Activated naive CD8-positive, alpha-beta T cell treated with anti-CD3 and anti-CD28 coated beads for 36 hours (primary cell): ENCODE measurements around the gene THSD4. TPM values are rescaled to one million over a fixed set of nuclear protein-coding genes. Genes with fewer than 3 reads are reported as not detected.

ENCODE experiments used
- DNase-seq: peaks from one replicate; pipeline ENCODE4 v3.0.0; 2021
- H3K27ac Mint-ChIP-seq: one replicate; pipeline ENCODE4 v1.8.0; 2022; ENCODE audit warnings: mild to moderate bottlenecking, moderate library complexity, mixed read lengths
- H3K27me3 Mint-ChIP-seq: one replicate; pipeline ENCODE4 v1.8.0; 2022; ENCODE audit warnings: mild to moderate bottlenecking, mixed read lengths
- H3K36me3 Mint-ChIP-seq: one replicate; pipeline ENCODE4 v1.8.0; 2021; ENCODE audit warnings: mild to moderate bottlenecking, mixed read lengths
- H3K4me1 Mint-ChIP-seq: one replicate; pipeline ENCODE4 v1.8.0; 2021; ENCODE audit warnings: mixed read lengths
- H3K4me3 Mint-ChIP-seq: one replicate; pipeline ENCODE4 v1.8.0; 2022; ENCODE audit warnings: mild to moderate bottlenecking, moderate library complexity, mixed read lengths
- H3K9me3 Mint-ChIP-seq: one replicate; pipeline ENCODE4 v1.8.0; 2022; ENCODE audit warnings: mixed read lengths
- total RNA-seq, 2 experiments: library from RNA; stranded (reverse); gene quantifications; one replicate each; pipeline ENCODE4 v1.2.3, GENCODE V29; 2021

Gene THSD4
- total RNA-seq, 2 experiments from 2014 or later, result not detected

GRCh38 chr15:71757741-71758530, 642.7 kb downstream of the THSD4 start:
- H3K36me3 Mint-ChIP-seq, result peaks cover 3% of the 10 kb centered on the region
- H3K4me1 Mint-ChIP-seq, result no peaks in the 10 kb centered on the region
- peaks cover 9% of the 10 kb centered on the region for H3K27me3 Mint-ChIP-seq
- H3K9me3 Mint-ChIP-seq, result peaks cover 11% of the 10 kb centered on the region
- DNase-seq, result no peak
- no peak overlapping the region for H3K27ac Mint-ChIP-seq
- H3K4me3 Mint-ChIP-seq, result no peak overlapping the region

- H3K27me3 Mint-ChIP-seq, result peaks cover 9% of the 10 kb centered on the region
- peaks cover 3% of the 10 kb centered on the region for H3K36me3 Mint-ChIP-seq
- peaks cover 11% of the 10 kb centered on the region for H3K9me3 Mint-ChIP-seq
- H3K27ac Mint-ChIP-seq, result no peak overlapping the region
- DNase-seq, result no peak
- H3K4me1 Mint-ChIP-seq, result no peaks in the 10 kb centered on the region
- H3K4me3 Mint-ChIP-seq, result no peak overlapping the region
Observed at GRCh38 chr15:71758711-71759110, 643.4 kb downstream of the THSD4 start.

GRCh38 chr15:71760852-71761251, 645.6 kb downstream of the THSD4 start:
- Mint-ChIP-seq H3K4me1 (no peaks in the 10 kb centered on the region), H3K36me3 (peaks cover 3% of the 10 kb centered on the region), H3K9me3 (peaks cover 9% of the 10 kb centered on the region), H3K27ac (no peak overlapping the region), H3K4me3 (no peak overlapping the region), H3K27me3 (peaks cover 6% of the 10 kb centered on the region)
- no peak for DNase-seq

GRCh38 chr15:71761649-71762048, 646.4 kb downstream of the THSD4 start:
- Mint-ChIP-seq H3K27me3 (no peaks in the 10 kb centered on the region), H3K27ac (no peak overlapping the region), H3K9me3 (peaks cover 9% of the 10 kb centered on the region), H3K4me1 (no peaks in the 10 kb centered on the region), H3K4me3 (no peak overlapping the region), H3K36me3 (peaks cover 3% of the 10 kb centered on the region)
- no peak for DNase-seq

- H3K4me3 Mint-ChIP-seq, result no peak overlapping the region
- no peaks in the 10 kb centered on the region for H3K4me1 Mint-ChIP-seq
- DNase-seq, result no peak
- H3K36me3 Mint-ChIP-seq, result no peaks in the 10 kb centered on the region
- H3K27me3 Mint-ChIP-seq, result peaks cover 5% of the 10 kb centered on the region
- no peaks in the 10 kb centered on the region for H3K9me3 Mint-ChIP-seq
- H3K27ac Mint-ChIP-seq, result no peak overlapping the region
Observed at GRCh38 chr15:71768184-71768583, 652.9 kb downstream of the THSD4 start.

- no peaks in the 10 kb centered on the region for H3K36me3 Mint-ChIP-seq
- H3K4me1 Mint-ChIP-seq, result no peaks in the 10 kb centered on the region
- H3K4me3 Mint-ChIP-seq, result no peak overlapping the region
- peaks cover under 1% of the 10 kb centered on the region for H3K27me3 Mint-ChIP-seq
- no peak for DNase-seq
- no peaks in the 10 kb centered on the region for H3K9me3 Mint-ChIP-seq
- H3K27ac Mint-ChIP-seq, result no peak overlapping the region
Observed at GRCh38 chr15:71773206-71773859, 658.1 kb downstream of the THSD4 start.

- Mint-ChIP-seq H3K27ac (no peak overlapping the region), H3K4me1 (no peaks in the 10 kb centered on the region), H3K4me3 (no peak overlapping the region), H3K36me3 (no peaks in the 10 kb centered on the region), H3K27me3 (peaks cover 4% of the 10 kb centered on the region), H3K9me3 (no peaks in the 10 kb centered on the region)
- no peak for DNase-seq
Observed at GRCh38 chr15:71775856-71776255, 660.6 kb downstream of the THSD4 start.

GRCh38 chr15:71776304-71776703, 661.0 kb downstream of the THSD4 start:
- peaks cover 2% of the 10 kb centered on the region for H3K4me1 Mint-ChIP-seq
- H3K9me3 Mint-ChIP-seq, result no peaks in the 10 kb centered on the region
- no peaks in the 10 kb centered on the region for H3K36me3 Mint-ChIP-seq
- DNase-seq, result no peak
- H3K27me3 Mint-ChIP-seq, result peaks cover 4% of the 10 kb centered on the region
- no peak overlapping the region for H3K27ac Mint-ChIP-seq
- H3K4me3 Mint-ChIP-seq, result no peak overlapping the region

- no peaks in the 10 kb centered on the region for H3K9me3 Mint-ChIP-seq
- peaks cover 2% of the 10 kb centered on the region for H3K4me1 Mint-ChIP-seq
- DNase-seq, result no peak
- no peak overlapping the region for H3K27ac Mint-ChIP-seq
- H3K27me3 Mint-ChIP-seq, result peaks cover 9% of the 10 kb centered on the region
- H3K4me3 Mint-ChIP-seq, result no peak overlapping the region
- H3K36me3 Mint-ChIP-seq, result no peaks in the 10 kb centered on the region
Observed at GRCh38 chr15:71777216-71777943, 662.1 kb downstream of the THSD4 start.

- peaks cover 2% of the 10 kb centered on the region for H3K4me1 Mint-ChIP-seq
- H3K27ac Mint-ChIP-seq, result no peak overlapping the region
- no peak for DNase-seq
- H3K9me3 Mint-ChIP-seq, result no peaks in the 10 kb centered on the region
- H3K27me3 Mint-ChIP-seq, result peaks cover 9% of the 10 kb centered on the region
- no peaks in the 10 kb centered on the region for H3K36me3 Mint-ChIP-seq
- no peak overlapping the region for H3K4me3 Mint-ChIP-seq
Observed at GRCh38 chr15:71779073-71779797, 664.0 kb downstream of the THSD4 start.

- DNase-seq, result peak; percentile 4
- Mint-ChIP-seq H3K27me3 (peaks cover 13% of the 10 kb centered on the region), H3K4me1 (peaks cover 2% of the 10 kb centered on the region)
Observed at GRCh38 chr15:71780115-71780976, 665.1 kb downstream of the THSD4 start.

GRCh38 chr15:71781179-71781964, 666.1 kb downstream of the THSD4 start:
- H3K27me3 Mint-ChIP-seq, result peaks cover 19% of the 10 kb centered on the region
- no peaks in the 10 kb centered on the region for H3K9me3 Mint-ChIP-seq
- DNase-seq, result no peak
- H3K36me3 Mint-ChIP-seq, result no peaks in the 10 kb centered on the region
- H3K4me1 Mint-ChIP-seq, result peaks cover 2% of the 10 kb centered on the region
- H3K4me3 Mint-ChIP-seq, result no peak overlapping the region
- H3K27ac Mint-ChIP-seq, result no peak overlapping the region

More at GRCh38 chr15:71780115-71780976, 665.1 kb downstream of the THSD4 start:
- Mint-ChIP-seq H3K36me3 (no peaks in the 10 kb centered on the region), H3K4me3 (no peak overlapping the region), H3K27ac (no peak overlapping the region), H3K9me3 (no peaks in the 10 kb centered on the region)

- no peak overlapping the region for H3K4me3 Mint-ChIP-seq
- no peak for DNase-seq
- H3K36me3 Mint-ChIP-seq, result no peaks in the 10 kb centered on the region
- no peak overlapping the region for H3K27ac Mint-ChIP-seq
- peaks cover 2% of the 10 kb centered on the region for H3K4me1 Mint-ChIP-seq
- H3K27me3 Mint-ChIP-seq, result peaks cover 23% of the 10 kb centered on the region
- H3K9me3 Mint-ChIP-seq, result no peaks in the 10 kb centered on the region
Observed at GRCh38 chr15:71781965-71782265, 666.6 kb downstream of the THSD4 start.
